Ishikawa (cell line): ENCODE results near the gene ZNF142.

Experiments
- NFIC ChIP-seq: IDR thresholded peaks from 2 replicates; pipeline ENCODE4 v1.6.1; 2012
- RAD21 ChIP-seq: IDR thresholded peaks from 2 replicates; pipeline ENCODE4 v1.6.1; 2012; ENCODE audit warnings: low read depth
- TAF1 ChIP-seq: IDR thresholded peaks from 2 replicates; pipeline ENCODE4 v1.6.1; 2012; ENCODE audit warnings: low read depth, mild to moderate bottlenecking
- TEAD4 ChIP-seq: IDR thresholded peaks from 2 replicates; pipeline ENCODE4 v1.6.1; 2012
- YY1 ChIP-seq: IDR thresholded peaks from 2 replicates; pipeline ENCODE4 v1.6.1; 2012; ENCODE audit warnings: low read depth
- ZBTB7A ChIP-seq: IDR thresholded peaks from 2 replicates; pipeline ENCODE4 v1.6.1; 2012; ENCODE audit warnings: low read depth
- TF ChIP-seq, protein P1 (sequence below): IDR thresholded peaks from 2 replicates; pipeline ENCODE4 v1.6.1; 2012; ENCODE audit warnings: low read depth, mild to moderate bottlenecking

DNA sequence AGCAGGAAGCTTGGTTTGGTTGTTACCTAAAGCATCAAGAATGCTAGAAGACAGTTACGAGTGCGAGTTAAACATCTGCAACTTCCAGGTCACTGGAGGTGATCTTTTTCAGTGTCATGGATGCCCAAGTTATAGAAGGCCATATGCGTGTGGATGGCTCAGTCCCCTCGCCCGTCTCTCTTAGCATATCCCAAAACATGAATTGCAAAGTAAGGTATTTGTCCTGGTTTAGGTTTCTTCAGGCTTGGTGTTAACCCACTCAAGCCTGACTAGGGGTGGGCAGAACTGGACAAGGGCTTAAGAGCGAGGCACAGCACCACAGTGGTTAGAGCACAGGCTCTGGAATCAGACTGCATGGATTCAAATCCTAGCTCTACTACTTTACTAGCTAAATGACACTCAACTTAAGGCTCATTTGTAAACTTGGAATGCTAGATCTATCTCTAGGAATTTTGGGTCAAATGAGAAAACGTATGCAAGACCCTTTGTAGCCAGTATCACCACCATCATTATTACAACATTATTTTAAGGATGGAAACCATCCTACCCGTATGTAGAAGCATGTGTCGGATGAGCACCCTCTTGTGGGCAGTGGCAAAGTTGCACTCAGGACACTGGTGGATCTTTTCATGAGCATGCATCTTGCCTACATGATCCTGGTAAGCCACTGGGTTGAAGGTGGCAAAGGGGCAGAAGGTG, 11.2 kb downstream of the ZNF142 start:
- TF ChIP-seq NFIC (no peak), YY1 (no peak), RAD21 (peak; percentile 75), TAF1 (no peak), ZBTB7A (no peak), TEAD4 (no peak)
- TF ChIP-seq, protein P1, sequence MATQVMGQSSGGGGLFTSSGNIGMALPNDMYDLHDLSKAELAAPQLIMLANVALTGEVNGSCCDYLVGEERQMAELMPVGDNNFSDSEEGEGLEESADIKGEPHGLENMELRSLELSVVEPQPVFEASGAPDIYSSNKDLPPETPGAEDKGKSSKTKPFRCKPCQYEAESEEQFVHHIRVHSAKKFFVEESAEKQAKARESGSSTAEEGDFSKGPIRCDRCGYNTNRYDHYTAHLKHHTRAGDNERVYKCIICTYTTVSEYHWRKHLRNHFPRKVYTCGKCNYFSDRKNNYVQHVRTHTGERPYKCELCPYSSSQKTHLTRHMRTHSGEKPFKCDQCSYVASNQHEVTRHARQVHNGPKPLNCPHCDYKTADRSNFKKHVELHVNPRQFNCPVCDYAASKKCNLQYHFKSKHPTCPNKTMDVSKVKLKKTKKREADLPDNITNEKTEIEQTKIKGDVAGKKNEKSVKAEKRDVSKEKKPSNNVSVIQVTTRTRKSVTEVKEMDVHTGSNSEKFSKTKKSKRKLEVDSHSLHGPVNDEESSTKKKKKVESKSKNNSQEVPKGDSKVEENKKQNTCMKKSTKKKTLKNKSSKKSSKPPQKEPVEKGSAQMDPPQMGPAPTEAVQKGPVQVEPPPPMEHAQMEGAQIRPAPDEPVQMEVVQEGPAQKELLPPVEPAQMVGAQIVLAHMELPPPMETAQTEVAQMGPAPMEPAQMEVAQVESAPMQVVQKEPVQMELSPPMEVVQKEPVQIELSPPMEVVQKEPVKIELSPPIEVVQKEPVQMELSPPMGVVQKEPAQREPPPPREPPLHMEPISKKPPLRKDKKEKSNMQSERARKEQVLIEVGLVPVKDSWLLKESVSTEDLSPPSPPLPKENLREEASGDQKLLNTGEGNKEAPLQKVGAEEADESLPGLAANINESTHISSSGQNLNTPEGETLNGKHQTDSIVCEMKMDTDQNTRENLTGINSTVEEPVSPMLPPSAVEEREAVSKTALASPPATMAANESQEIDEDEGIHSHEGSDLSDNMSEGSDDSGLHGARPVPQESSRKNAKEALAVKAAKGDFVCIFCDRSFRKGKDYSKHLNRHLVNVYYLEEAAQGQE: no peak
